ENCODE measurements around the gene NFKB2.

The NFKB2 gene

GRCh38 chr10:102423372-102423968 lies 28.0 kb downstream of the NFKB2 start:
- no peak for TF ChIP-seq CTCF (IDR thresholded peaks at IDR 0.05; ENCODE audit: insufficient read depth, missing control alignments)
- DNase-seq (ENCODE audit: insufficient read length, low spot score) (no peak), FAIRE-seq (no peak)

- DNase-seq (ENCODE audit: insufficient read length, low spot score) = no peak
- no peak for FAIRE-seq
- no peak for TF ChIP-seq CTCF (IDR thresholded peaks at IDR 0.05; ENCODE audit: insufficient read depth, missing control alignments)
These were observed 28.6 kb downstream of the NFKB2 start for GRCh38 chr10:102424145-102424544.

GRCh38 chr10:102424916-102425315 lies 29.4 kb downstream of the NFKB2 start:
- FAIRE-seq (no peak), DNase-seq (ENCODE audit: insufficient read length, low spot score) (no peak)
- no peak for TF ChIP-seq CTCF (IDR thresholded peaks at IDR 0.05; ENCODE audit: insufficient read depth, missing control alignments)

- TF ChIP-seq CTCF (IDR thresholded peaks at IDR 0.05; ENCODE audit: insufficient read depth, missing control alignments) = no peak
- DNase-seq (ENCODE audit: insufficient read length, low spot score) = no peak
- no peak for FAIRE-seq
These were observed 29.9 kb downstream of the NFKB2 start for GRCh38 chr10:102425444-102425843.

GRCh38 chr10:102426803-102427287 lies 31.3 kb downstream of the NFKB2 start:
- FAIRE-seq = no peak
- no peak for TF ChIP-seq CTCF (IDR thresholded peaks at IDR 0.05; ENCODE audit: insufficient read depth, missing control alignments)
- no peak for DNase-seq (ENCODE audit: insufficient read length, low spot score)

GRCh38 chr10:102429468-102429867 lies 34.0 kb downstream of the NFKB2 start:
- no peak for FAIRE-seq
- no peak for DNase-seq (ENCODE audit: insufficient read length, low spot score)
- TF ChIP-seq CTCF (IDR thresholded peaks at IDR 0.05; ENCODE audit: insufficient read depth, missing control alignments) = no peak

GRCh38 chr10:102431452-102432124 lies 36.1 kb downstream of the NFKB2 start:
- FAIRE-seq (no peak), DNase-seq (ENCODE audit: insufficient read length, low spot score) (no peak)
- TF ChIP-seq CTCF (IDR thresholded peaks at IDR 0.05; ENCODE audit: insufficient read depth, missing control alignments) = no peak

Data from D721Med (cell line).